Fibroblast of skin of back (primary cell): ENCODE data around the gene CHAF1A.

Experiments used
- DNase-seq: peaks from one replicate; pipeline ENCODE4 v3.0.0-alpha.2; 2013

CHAF1A gene

DNA sequence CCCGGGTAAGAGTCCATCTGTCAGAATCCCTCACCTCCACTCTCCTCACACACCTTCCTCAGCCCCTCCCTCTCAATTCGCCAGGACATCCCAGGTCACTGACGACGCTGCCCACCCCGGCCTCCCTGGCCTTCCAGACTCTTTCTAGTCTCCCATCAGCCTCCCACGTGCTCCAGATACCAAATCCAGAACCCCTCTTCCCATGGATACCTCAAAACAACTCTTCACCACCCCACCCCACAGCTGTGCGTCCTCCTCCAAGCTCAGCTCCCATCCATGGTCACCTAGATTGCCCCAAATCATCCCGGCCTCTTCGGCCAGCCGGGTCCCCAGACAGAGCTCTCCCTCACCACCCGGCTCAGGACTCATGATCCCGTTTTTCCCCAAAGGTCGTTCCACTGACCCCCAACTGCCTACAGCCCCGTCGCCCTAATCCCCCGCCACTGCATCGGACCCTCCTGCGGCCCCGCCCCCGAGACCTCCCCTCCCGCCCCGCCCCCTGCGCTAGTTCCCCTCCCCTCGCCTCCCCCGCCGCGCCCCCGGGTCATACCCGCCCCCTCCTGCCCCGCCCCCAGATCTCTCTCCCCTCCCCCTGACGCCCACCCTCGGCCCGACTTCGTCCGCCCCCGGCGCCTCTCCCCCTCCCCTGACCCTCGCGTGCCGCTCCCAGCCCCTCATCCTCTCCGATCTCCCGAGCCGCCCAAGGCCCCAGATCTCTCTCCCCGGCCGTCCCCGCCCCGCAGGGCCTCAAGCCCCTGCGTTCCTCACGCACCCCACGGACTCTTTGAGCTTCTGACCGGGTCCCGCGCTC lies 54.6 kb downstream of the CHAF1A start:
- peak; percentile 69 for DNase-seq

GRCh38 chr19:4457654-4458395 lies 55.4 kb downstream of the CHAF1A start, which contains the start of gene UBXN6:
UBXN6 (minus strand) TSS chr19:4457794; CDS start chr19:4457697, 97 bp downstream.
- DNase-seq = peak; percentile 97

- DNase-seq = no peak
Observed at GRCh38 chr19:4464815-4465581, 62.6 kb downstream of the CHAF1A start.

DNA sequence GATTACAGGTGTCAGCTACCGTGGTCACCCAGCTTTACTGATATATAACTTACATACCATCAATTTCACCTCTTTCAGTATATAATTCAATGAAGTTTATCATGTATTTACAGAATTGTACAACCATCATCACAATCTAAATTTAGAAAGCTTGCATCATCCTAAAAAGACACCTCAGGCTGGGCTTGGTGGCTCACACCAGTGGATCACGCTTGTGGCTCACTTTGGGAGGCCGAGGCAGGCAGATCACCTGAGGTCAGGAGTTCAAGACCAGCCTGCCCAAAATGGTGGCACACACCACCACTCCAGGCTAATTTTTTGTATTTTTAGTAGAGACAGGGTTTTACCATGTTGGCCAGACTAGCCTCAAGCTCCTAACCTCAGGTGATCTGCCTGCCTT lies 65.4 kb downstream of the CHAF1A start:
- DNase-seq = no peak

DNA sequence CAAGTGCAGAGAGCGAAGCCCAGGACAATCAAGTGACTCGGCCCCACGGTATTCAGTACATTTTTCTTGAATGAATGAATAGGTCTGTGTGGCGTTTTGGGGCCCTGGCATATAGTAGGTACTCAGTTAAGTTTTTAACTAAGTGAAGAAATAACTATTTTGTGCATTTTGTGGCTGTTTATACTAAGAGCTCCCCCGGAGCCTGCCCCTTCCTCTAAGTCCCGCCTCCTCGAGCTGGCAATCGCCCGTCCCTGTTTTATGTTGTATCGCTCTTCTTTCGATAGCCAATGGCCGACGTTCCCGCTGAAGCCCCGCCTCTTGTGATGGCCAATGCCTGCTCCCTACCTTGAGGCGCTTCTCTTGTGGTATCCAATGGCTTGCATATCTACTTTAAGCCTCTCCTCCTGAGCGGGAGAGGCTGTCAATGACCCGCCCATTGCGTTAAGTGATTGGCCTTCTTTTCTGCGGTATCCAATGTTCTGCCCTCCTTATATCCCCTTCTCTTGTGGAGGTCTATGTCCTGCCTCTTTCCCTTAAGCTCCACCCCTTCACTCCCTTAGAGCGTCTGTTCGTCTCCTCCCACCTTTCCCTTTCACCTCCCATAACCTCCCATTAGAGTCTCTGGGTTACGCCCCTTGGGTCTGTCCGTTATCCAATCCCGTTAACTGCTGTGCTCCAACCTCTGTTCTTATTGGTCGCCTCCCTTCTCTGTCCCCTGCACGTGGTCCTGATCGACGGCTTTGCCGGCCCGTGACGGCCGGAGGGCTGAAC lies 69.1 kb downstream of the CHAF1A start:
- DNase-seq = peak; percentile 100

DNA sequence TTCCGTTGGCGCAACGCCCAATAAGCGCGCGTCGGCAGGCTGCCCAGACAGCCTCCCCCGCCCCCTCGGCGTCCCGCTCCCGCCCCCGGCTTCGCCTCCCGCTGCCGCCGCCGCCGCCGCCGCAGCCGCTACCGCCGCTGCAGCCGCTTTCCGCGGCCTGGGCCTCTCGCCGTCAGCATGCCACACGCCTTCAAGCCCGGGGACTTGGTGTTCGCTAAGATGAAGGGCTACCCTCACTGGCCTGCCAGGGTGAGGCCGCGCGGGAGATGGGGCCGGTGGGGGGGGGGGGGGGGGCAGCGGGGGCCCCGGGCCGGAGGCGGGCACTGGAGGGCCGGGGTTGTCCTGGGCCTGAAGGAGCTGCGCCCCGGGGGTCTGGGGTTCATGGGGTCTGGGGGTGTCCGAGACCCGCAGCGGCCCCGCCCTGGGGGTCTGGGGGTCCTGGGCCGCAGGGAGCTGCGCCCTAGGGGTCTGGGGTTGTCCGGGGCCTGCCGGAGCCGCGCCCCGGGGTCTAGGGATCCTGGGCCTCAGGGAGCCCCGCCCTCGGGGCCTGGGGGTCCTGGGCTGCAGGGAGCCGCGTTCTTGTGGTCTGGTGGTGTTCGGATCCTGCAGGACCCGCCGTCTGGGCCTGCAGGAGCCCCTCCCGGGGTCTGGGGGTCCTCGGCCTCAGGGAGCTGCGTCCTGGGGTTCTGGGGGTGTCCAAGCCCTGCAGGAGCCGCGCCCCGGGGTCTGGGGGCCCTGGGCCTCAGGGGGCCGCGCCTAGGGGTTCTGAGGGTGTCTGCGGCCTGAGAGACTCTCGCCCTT lies 69.9 kb downstream of the CHAF1A start, which contains the start of gene HDGFL2:
Gene HDGFL2, plus strand, starts transcription at position 124 of the 801 bp plus-strand sequence. Its CDS starts 54 bp downstream, at position 178.
- DNase-seq = no peak

DNA sequence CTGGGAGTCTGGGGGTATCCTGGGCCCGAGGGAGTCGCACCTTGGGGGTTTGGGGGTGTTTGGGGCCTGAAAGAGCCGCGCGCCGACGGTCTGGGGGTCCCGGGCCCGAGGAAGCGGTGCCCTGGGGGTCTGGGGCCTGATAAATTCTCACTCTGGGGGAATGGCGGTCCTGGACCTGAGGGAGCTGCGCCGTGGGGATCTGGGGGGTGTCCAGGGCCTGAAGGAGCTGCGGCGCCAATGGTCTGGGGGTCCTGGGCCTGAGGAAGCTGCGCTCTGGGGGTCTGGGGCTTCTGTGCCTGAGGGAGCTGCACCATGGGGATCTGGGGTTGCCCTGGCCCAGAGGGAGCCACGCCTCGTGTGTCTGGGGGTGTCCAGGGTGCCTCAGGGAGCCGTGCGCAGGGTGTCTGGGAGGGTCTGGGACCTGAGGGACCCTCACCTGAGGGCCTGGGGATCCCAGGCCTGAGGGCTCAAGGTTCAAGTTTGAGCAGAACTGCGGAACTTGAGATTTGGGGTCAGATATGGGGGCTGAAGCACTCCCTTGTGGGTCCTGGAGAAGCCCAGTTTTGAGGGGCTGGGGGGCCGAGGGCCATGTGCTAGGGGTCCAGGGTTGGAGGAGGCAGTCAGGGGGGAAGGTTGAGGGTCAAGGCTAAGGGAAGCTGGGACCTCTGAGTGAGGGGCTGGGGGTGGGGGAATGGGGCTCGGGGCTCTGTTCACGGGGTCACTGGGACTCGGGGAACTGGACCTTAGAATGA lies 70.7 kb downstream of the CHAF1A start:
- no peak for DNase-seq

DNA sequence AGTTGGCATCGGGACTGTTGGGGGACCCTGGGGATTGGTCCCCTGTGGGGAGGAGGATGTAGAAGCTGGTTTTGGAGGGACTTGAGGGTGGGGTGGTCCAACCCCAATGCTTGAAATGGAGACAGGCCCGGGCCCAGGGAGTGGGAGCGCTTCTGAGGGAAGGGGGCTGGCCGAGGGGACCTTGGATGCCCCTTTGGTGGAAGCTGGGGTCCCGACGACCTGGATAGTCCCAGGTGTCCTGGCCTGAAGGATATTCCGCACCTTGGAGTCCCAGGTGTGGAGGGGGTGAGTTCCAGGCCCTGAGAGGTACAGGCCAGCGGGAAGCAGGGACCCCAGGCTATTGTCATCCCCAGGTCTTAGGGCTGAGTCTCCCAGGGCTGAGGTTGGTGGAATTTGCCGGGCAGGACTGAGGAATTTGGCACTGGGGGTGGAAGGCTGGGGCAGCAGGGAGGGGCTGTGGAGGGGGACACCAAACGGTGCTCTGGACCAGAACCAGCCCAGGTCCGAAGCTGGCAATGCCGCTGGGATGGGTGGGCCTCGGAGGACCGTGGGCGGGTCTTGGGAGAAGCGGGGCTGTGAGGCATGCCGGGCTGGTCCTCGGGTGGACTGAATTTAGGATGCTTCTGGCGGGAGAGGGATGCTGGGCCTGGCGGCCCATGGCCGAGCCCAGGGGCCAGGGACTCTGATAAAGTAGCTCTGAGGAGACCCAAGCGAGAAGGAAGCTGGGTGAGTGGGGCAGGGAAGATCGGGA lies 71.5 kb downstream of the CHAF1A start:
- peak; percentile 11 for DNase-seq

- peak; percentile 79 for DNase-seq
Observed at GRCh38 chr19:4474514-4475022, 72.1 kb downstream of the CHAF1A start.

GRCh38 chr19:4477034-4477801 lies 74.8 kb downstream of the CHAF1A start:
- no peak for DNase-seq

DNA sequence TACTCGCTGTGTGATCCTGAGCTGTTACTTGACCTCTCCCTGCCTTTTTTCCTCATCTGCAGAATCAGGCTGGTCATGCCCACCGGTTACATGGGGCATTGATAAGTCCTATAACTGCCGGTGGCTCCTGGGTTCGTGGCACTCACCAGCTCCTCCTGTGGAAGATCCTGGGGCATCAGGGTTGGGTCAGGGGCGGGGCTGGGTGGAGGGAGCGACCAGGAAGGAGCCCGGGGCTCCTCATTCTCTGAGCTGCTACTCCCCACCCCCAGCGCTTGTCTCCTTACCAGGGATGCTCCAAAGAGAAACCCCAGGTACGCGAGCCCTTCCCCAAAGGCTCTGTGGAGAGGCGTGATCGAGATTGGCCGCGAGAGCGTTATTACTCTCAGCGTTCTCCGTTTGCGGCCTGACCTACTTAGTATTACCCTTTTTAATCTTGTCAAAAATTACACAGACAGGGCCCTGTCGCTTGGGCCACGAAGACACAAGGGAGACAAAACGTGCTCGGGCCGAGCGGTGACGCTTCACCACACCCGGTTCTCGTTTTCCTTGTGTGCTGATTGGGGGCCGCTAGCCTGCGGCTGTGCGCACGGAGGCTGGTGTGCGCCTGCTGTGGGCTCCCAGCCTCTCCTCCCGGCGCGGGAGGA lies 80.4 kb downstream of the CHAF1A start:
- no peak for DNase-seq

DNA sequence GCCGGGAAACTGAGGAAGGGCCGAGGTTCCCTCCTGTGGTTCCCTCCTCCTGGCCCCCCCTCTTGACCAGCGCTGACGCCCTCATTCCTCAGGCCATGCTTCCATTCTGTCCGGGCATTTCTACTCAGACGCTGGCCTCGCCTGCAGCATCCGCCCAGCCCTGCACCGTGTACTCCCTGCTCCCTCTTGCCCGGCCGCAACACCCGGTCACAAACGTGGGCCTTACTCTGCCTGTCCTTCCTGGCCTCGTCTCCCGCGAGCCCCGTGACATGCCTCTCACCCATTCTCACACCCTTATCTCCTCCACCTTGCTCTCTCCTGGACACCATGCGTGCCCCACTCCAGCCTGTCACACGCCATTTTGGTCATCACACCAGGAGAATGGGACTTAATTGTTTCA lies 80.9 kb downstream of the CHAF1A start:
- DNase-seq = no peak

DNA sequence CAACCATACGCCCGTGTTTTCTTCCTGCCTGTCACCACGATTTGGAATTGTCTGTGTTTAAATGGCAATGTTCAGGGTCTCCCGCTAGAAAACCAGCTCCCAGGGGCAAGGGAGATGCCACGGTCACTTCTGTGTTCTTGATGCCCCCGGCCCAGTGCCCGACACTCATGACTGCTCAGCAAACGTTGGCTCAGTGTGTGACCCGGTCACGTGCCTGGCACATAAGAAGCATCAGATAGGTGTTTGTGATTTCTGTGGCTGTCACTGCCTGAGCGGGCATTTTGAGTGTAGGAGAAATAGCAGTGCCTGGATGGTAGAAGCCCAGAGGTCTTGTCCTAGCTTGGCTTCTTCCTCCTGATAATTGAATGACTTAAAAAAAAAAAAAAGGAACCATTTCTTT lies 85.1 kb downstream of the CHAF1A start:
- no peak for DNase-seq

DNA sequence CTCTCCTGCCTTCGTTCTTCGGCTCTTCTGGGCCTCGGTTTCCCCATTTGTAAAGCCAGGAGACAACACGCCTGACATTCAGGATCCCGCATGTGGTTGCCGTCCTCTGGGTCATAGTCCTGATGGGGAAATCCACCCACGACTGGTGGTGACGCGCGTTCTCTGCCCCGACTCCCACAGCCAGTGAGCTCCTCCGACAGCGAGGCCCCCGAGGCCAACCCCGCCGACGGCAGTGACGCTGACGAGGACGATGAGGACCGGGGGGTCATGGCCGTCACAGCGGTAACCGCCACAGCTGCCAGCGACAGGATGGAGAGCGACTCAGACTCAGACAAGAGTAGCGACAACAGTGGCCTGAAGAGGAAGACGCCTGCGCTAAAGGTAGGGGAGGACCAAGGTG lies 86.1 kb downstream of the CHAF1A start:
- DNase-seq = no peak

- DNase-seq = no peak
Observed at GRCh38 chr19:4491446-4491845, 89.0 kb downstream of the CHAF1A start.

GRCh38 chr19:4492337-4493103 lies 90.1 kb downstream of the CHAF1A start:
- DNase-seq = no peak
